BLaER1 (cell line): ENCODE measurements around the gene PKN1.

Source experiments
- H3K27ac ChIP-seq: shearing (Covaris generic); formaldehyde crosslinking; 2 replicates; pipeline ENCODE4 v1.8.1; 2022
- H3K27me3 ChIP-seq: shearing (Covaris generic); formaldehyde crosslinking; 2 replicates; pipeline ENCODE4 v1.8.1; 2022
- H3K36me3 ChIP-seq: shearing (Covaris generic); formaldehyde crosslinking; 2 replicates; pipeline ENCODE4 v1.8.1; 2022
- H3K4me1 ChIP-seq: shearing (Covaris generic); formaldehyde crosslinking; 2 replicates; pipeline ENCODE4 v1.8.1; 2022
- H3K4me2 ChIP-seq: shearing (Covaris generic); formaldehyde crosslinking; 2 replicates; pipeline ENCODE4 v1.8.1; 2022
- H3K4me3 ChIP-seq: shearing (Covaris generic); formaldehyde crosslinking; 2 replicates; pipeline ENCODE4 v1.8.1; 2022
- H3K9ac ChIP-seq: shearing (Covaris generic); formaldehyde crosslinking; 2 replicates; pipeline ENCODE4 v1.8.1; 2022
- H3K9me3 ChIP-seq: shearing (Covaris generic); formaldehyde crosslinking; 2 replicates; pipeline ENCODE4 v1.8.1; 2022
- H4K20me1 ChIP-seq: shearing (Covaris generic); formaldehyde crosslinking; 2 replicates; pipeline ENCODE4 v1.8.1; 2022
- Cebpa-rat ChIP-seq: shearing (Covaris generic); IDR thresholded peaks from 2 replicates; pipeline ENCODE4 v1.8.1; 2022

Gene PKN1

GRCh38 chr19:14412996-14413692 is 20.0 kb upstream of the PKN1 start:
- H4K20me1 ChIP-seq, result peaks cover 100% of the 10 kb centered on the region
- peaks cover 97% of the 10 kb centered on the region for H3K4me1 ChIP-seq
- H3K4me3 ChIP-seq, result no peak overlapping the region
- peaks cover 89% of the 10 kb centered on the region for H3K36me3 ChIP-seq
- H3K9me3 ChIP-seq, result no peaks in the 10 kb centered on the region
- TF ChIP-seq Cebpa-rat, result no peak
- H3K9ac ChIP-seq, result 0 out of 2 replicates have a peak overlapping the region, but pooled peaks have one; percentile 50
- H3K27me3 ChIP-seq, result no peaks in the 10 kb centered on the region
- peak overlapping the region; percentile 82 for H3K4me2 ChIP-seq
- no peak overlapping the region for H3K27ac ChIP-seq

- peaks cover 91% of the 10 kb centered on the region for H3K4me1 ChIP-seq
- no peaks in the 10 kb centered on the region for H3K9me3 ChIP-seq
- H3K4me2 ChIP-seq, result peak overlapping the region; percentile 30
- H3K9ac ChIP-seq, result no peak overlapping the region
- H4K20me1 ChIP-seq, result peaks cover 100% of the 10 kb centered on the region
- H3K36me3 ChIP-seq, result peaks cover 83% of the 10 kb centered on the region
- no peak for TF ChIP-seq Cebpa-rat
- H3K27ac ChIP-seq, result no peak overlapping the region
- H3K4me3 ChIP-seq, result no peak overlapping the region
- H3K27me3 ChIP-seq, result no peaks in the 10 kb centered on the region
Measured at GRCh38 chr19:14413693-14414181, 19.4 kb upstream of the PKN1 start.

- TF ChIP-seq Cebpa-rat, result no peak
Measured at GRCh38 chr19:14414926-14415690, 18.0 kb upstream of the PKN1 start.

GRCh38 chr19:14416817-14417231 is 16.3 kb upstream of the PKN1 start:
- H3K9me3 ChIP-seq, result no peaks in the 10 kb centered on the region
- peaks cover 70% of the 10 kb centered on the region for H4K20me1 ChIP-seq
- H3K27ac ChIP-seq, result peak overlapping the region; percentile 7; the same call in 1 of the 2 replicates

More at GRCh38 chr19:14414926-14415690, 18.0 kb upstream of the PKN1 start:
- Histone ChIP-seq H3K27me3 (no peaks in the 10 kb centered on the region), H3K4me2 (peak overlapping the region; percentile 98), H3K27ac (no peak overlapping the region), H4K20me1 (peaks cover 88% of the 10 kb centered on the region), H3K4me3 (no peak overlapping the region), H3K36me3 (peaks cover 70% of the 10 kb centered on the region), H3K4me1 (peaks cover 83% of the 10 kb centered on the region), H3K9me3 (no peaks in the 10 kb centered on the region), H3K9ac (no peak overlapping the region)

GRCh38 chr19:14418856-14419105 is 14.3 kb upstream of the PKN1 start:
- peak overlapping the region; percentile 87 for H3K4me3 ChIP-seq
- peaks cover 51% of the 10 kb centered on the region for H4K20me1 ChIP-seq
- H3K9me3 ChIP-seq, result no peaks in the 10 kb centered on the region
- no peak for TF ChIP-seq Cebpa-rat
- H3K27me3 ChIP-seq, result no peaks in the 10 kb centered on the region
- H3K4me1 ChIP-seq, result peaks cover 64% of the 10 kb centered on the region
- peak overlapping the region; percentile 95 for H3K9ac ChIP-seq
- H3K27ac ChIP-seq, result peak overlapping the region; percentile 90
- H3K36me3 ChIP-seq, result peaks cover 33% of the 10 kb centered on the region
- peak overlapping the region; percentile 98 for H3K4me2 ChIP-seq

More at GRCh38 chr19:14416817-14417231, 16.3 kb upstream of the PKN1 start:
- Histone ChIP-seq H3K4me2 (peak overlapping the region; percentile 98), H3K4me1 (peaks cover 68% of the 10 kb centered on the region), H3K4me3 (peak overlapping the region; percentile 87), H3K9ac (peak overlapping the region; percentile 57; the same call in 1 of the 2 replicates), H3K36me3 (peaks cover 52% of the 10 kb centered on the region), H3K27me3 (no peaks in the 10 kb centered on the region)
- TF ChIP-seq Cebpa-rat, result no peak

- Histone ChIP-seq H3K4me1 (peaks cover 64% of the 10 kb centered on the region), H3K27me3 (no peaks in the 10 kb centered on the region), H3K4me2 (peak within 1 kb of the TSS; percentile 98), H4K20me1 (peaks cover 46% of the 10 kb centered on the region), H3K9ac (peak within 1 kb of the TSS; percentile 95), H3K27ac (peak within 1 kb of the TSS; percentile 90), H3K9me3 (no peaks in the 10 kb centered on the region), H3K4me3 (peak within 1 kb of the TSS; percentile 87), H3K36me3 (peaks cover 28% of the 10 kb centered on the region)
- TF ChIP-seq Cebpa-rat, result no peak
Measured at GRCh38 chr19:14419106-14419813, 13.8 kb upstream of the PKN1 start, which contains the start of gene DDX39A. DDX39A (minus strand) TSS chr19:14419341; CDS start chr19:14413220, 6,121 bp downstream.

GRCh38 chr19:14425696-14426138 is 7.4 kb upstream of the PKN1 start:
- no peak for TF ChIP-seq Cebpa-rat
- Histone ChIP-seq H3K36me3 (no peaks in the 10 kb centered on the region), H3K4me2 (no peak overlapping the region), H3K27me3 (no peaks in the 10 kb centered on the region), H3K9ac (no peak overlapping the region), H3K27ac (no peak overlapping the region), H3K9me3 (no peaks in the 10 kb centered on the region), H4K20me1 (no peaks in the 10 kb centered on the region), H3K4me1 (peaks cover 40% of the 10 kb centered on the region), H3K4me3 (no peak overlapping the region)

GRCh38 chr19:14427461-14427860 is 5.6 kb upstream of the PKN1 start:
- H3K27me3 ChIP-seq, result no peaks in the 10 kb centered on the region
- H3K9ac ChIP-seq, result no peak overlapping the region
- no peaks in the 10 kb centered on the region for H3K9me3 ChIP-seq
- H3K27ac ChIP-seq, result no peak overlapping the region
- no peak overlapping the region for H3K4me2 ChIP-seq
- no peak for TF ChIP-seq Cebpa-rat
- no peak overlapping the region for H3K4me3 ChIP-seq
- H3K36me3 ChIP-seq, result no peaks in the 10 kb centered on the region
- peaks cover 48% of the 10 kb centered on the region for H3K4me1 ChIP-seq
- H4K20me1 ChIP-seq, result no peaks in the 10 kb centered on the region

GRCh38 chr19:14428882-14429416 is 4.2 kb upstream of the PKN1 start:
- Histone ChIP-seq H3K27me3 (no peaks in the 10 kb centered on the region), H3K4me3 (no peak overlapping the region), H3K36me3 (no peaks in the 10 kb centered on the region), H3K4me1 (peaks cover 43% of the 10 kb centered on the region), H3K9ac (no peak overlapping the region), H3K27ac (no peak overlapping the region), H3K9me3 (no peaks in the 10 kb centered on the region), H3K4me2 (no peak overlapping the region), H4K20me1 (0 out of 2 replicates have a peak, but pooled peaks cover 1% of the 10 kb centered on the region)
- TF ChIP-seq Cebpa-rat, result no peak
